Heart right ventricle (tissue), 16 donors: Measurements from ENCODE around the gene PKNOX2. TPM values are rescaled to one million over a fixed set of nuclear protein-coding genes. Genes with fewer than 3 reads are reported as not detected.

ENCODE experiments used
- ATAC-seq, 8 donors: fragments of 200-7000 bp; cut with Tn5 transposase; one replicate each; pipeline ENCODE4 v1.9.1; 2020; ENCODE audit warnings: mild to moderate bottlenecking in 8 of 8, moderate library complexity in 8 of 8, moderate number of reproducible peaks in 1 of 8
- DNase-seq, 2 donors: peaks; one replicate each; pipeline ENCODE4 v3.0.0-alpha.2; 2020
- H3K27ac ChIP-seq, 10 donors: fragments of 200-600 bp; sonication (generic) in 2 of 10; one replicate each; pipeline versions ENCODE4 v1.5.0 to v1.8.0; 2020 to 2022; ENCODE audit warnings: mild to moderate bottlenecking in 3 of 10
- H3K27me3 ChIP-seq, 7 donors: fragments of 200-600 bp; one replicate each; pipeline ENCODE4 v1.8.0; 2021 to 2022; ENCODE audit warnings: mild to moderate bottlenecking in 2 of 7
- H3K36me3 ChIP-seq, 9 donors: fragments of 200-600 bp; sonication (generic) in 1 of 9; one replicate each; pipeline versions ENCODE4 v1.5.0 to v1.8.0; 2020 to 2022; ENCODE audit warnings: mild to moderate bottlenecking in 2 of 9
- H3K4me1 ChIP-seq, 9 donors: fragments of 200-600 bp; sonication (generic) in 1 of 9; one replicate each; pipeline versions ENCODE4 v1.5.0 to v1.8.0; 2020 to 2022; ENCODE audit warnings: mild to moderate bottlenecking in 4 of 9
- H3K4me3 ChIP-seq, 10 donors: fragments of 200-600 bp; sonication (generic) in 2 of 10; one replicate each; pipeline versions ENCODE4 v1.5.0 to v1.8.0; 2020 to 2022; ENCODE audit warnings: mild to moderate bottlenecking in 7 of 10, moderate library complexity in 2 of 10
- H3K9me3 ChIP-seq, 11 donors: fragments of 200-600 bp in 10 of 11; sonication (generic) in 2 of 11; one replicate each; pipeline versions ENCODE4 v1.5.0 to v1.8.0; 2013 to 2022; ENCODE audit warnings: mild to moderate bottlenecking in 2 of 11, control low read depth in 1 of 11, moderate library complexity in 1 of 11
- CTCF ChIP-seq, 9 donors: fragments of 200-600 bp; sonication (generic) in 2 of 9; IDR thresholded peaks; one replicate each; pipeline versions ENCODE4 v1.5.0 to v1.8.0; 2021 to 2022; ENCODE audit warnings: antibody characterized with exemption in 9 of 9, mild to moderate bottlenecking in 5 of 9, moderate library complexity in 1 of 9
- WGBS, 2 donors: extraction: QIAGEN DNeasy Blood & Tissue Kit; methylation state at CpG; one replicate each; pipeline ENCODE4 v1.1.7; 2013; ENCODE audit warnings: inconsistent platforms in 1 of 2; 5-methylcytosine and 5-hydroxymethylcytosine counted together
- intact Hi-C, 10 donors: fragments of 100-400 bp; cut with DNase I; formaldehyde crosslinking; loops; one replicate each; pipeline versions ENCODE4 v1.11.1 to v1.14.2; 2022
- polyA plus RNA-seq, 2 donors: library from polyadenylated mRNA; stranded (reverse); fragments of 200-250 nt; gene quantifications; one replicate each; pipeline ENCODE4 v1.2.3, GENCODE V29; 2013
- total RNA-seq, 10 donors: library from RNA; stranded (reverse); fragmentation: NEBNext Ultra II Directional in 3 of 10; extraction: Animal tissue kit (Norgen Biotek cat#: 25700) in 3 of 10; gene quantifications; one replicate each; pipeline versions ENCODE4 v1.2.1 to v1.2.4, GENCODE V29; 2021 to 2023
- donor health status: Arrhythmogenic right ventricular cardiomyopathy.
- donor health status: ischemic (EF 13 %, LVEDD 7.1; RV severe dilation, severe dysfunction).
- donor health status: healthy with polysubstance abuse.
- donor health status: DM: no; HTN: yes; CAD: no.
- donor health status: DM: no; HTN: no; CAD: no.
- donor health status: ischemic (EF 25% LVEDD 6.9; RV normal size, moderate dysfunction).
- donor health status: ischemic (EF 25% LVEDD 5.7; RV mildly dilated, moderate dysfunction).
- donor health status: healthy.
- donor health status: DM: yes; HTN: yes; CAD: no.
- donor health status: Ischemic cardiomyopathy.
- donor health status: ischemic (EF 35%, LVEDD 5.7; RV mildly dilated, moderate dysfunction).
- donor health status: nonischemic (EF 11% LVEDD 7.7; RV severe dilation, severe dysfunction).
- donor health status: DM: yes; HTN: yes; CAD: no.
- donor health status: PGD.
- donor health status: ischemic (EF 29% LVEDD 5.4; RV normal size, mild dysfunction).
- donor health status: nonischemic (EF 23%, LVEDD 6.1; RV moderate dilation, normal function).

Gene PKNOX2
- total and polyA plus RNA-seq, 12 donors = 2.5 to 5.8 (median 4.5) TPM

DNA sequence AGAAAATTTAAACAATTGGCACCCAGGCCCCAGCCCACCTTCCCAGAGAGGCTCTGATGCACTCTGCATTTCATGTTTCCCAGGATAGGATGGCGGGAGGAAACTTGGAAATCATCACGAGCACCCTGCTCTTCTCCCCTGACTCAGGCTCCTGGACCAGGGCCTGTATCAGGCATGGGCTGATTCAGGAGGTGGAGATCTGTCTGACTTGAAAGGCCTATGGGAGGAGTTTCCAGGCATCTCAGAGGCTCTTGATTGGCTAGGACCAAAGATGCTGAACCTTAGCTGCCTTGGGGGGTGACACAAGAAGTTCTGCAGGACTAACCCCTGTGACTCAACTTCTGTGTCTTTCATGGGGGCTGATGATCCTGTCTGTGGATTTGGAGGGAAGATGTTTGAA, 106.2 kb downstream of the PKNOX2 start:
- ATAC-seq (peak in 2 of 8 donors; percentile 10 to 64), DNase-seq (no peak)
- no peaks in the 10 kb centered on the region for H3K36me3 ChIP-seq
- peak overlapping the region in 2 of 10 donors; percentile 22 to 64 for H3K27ac ChIP-seq
- no peaks in the 10 kb centered on the region for H3K9me3 ChIP-seq
- H3K27me3 ChIP-seq = no peaks in the 10 kb centered on the region
- no peak overlapping the region for H3K4me3 ChIP-seq
- TF ChIP-seq CTCF (IDR thresholded peaks at IDR 0.05) = no peak
- intact Hi-C loops = no loop called here
- WGBS, 2 donors = 82 to 91% methylated on average over 2 of the region's 2 CpGs
- peaks cover 0 to 13% (median 0%) of the 10 kb centered on the region in 9 donors for H3K4me1 ChIP-seq

- H3K27ac ChIP-seq = peak overlapping the region in 2 of 10 donors; percentile 22 to 64
- peak in 5 of 8 donors; percentile 2 to 32 (median 23) for ATAC-seq
- H3K4me1 ChIP-seq = peaks cover 0 to 13% (median 0%) of the 10 kb centered on the region in 9 donors
- 66 to 76% methylated on average over 6 of the region's 6 CpGs for WGBS, 2 donors
- intact Hi-C loops = no loop called here
- H3K27me3 ChIP-seq = no peaks in the 10 kb centered on the region
- DNase-seq = no peak
- H3K4me3 ChIP-seq = no peak overlapping the region
- no peak for TF ChIP-seq CTCF (IDR thresholded peaks at IDR 0.05)
- H3K9me3 ChIP-seq = no peaks in the 10 kb centered on the region
- no peaks in the 10 kb centered on the region for H3K36me3 ChIP-seq
These were observed 107.0 kb downstream of the PKNOX2 start for GRCh38 chr11:125271483-125272091.

- Histone ChIP-seq H3K9me3 (no peaks in the 10 kb centered on the region), H3K36me3 (no peaks in the 10 kb centered on the region), H3K27ac (peak overlapping the region in 1 of 10 donors; percentile 1), H3K27me3 (no peaks in the 10 kb centered on the region), H3K4me3 (no peak overlapping the region), H3K4me1 (peaks cover 0 to 13% (median 0%) of the 10 kb centered on the region in 9 donors)
- TF ChIP-seq CTCF (IDR thresholded peaks at IDR 0.05) = no peak
- intact Hi-C loops = no loop called here
- ATAC-seq (peak in 1 of 8 donors; percentile 12), DNase-seq (no peak)
- 69 to 71% methylated on average over 3 of the region's 3 CpGs for WGBS, 2 donors
These were observed 107.5 kb downstream of the PKNOX2 start for GRCh38 chr11:125272092-125272491.

- WGBS, 2 donors = 84 to 88% methylated on average over 10 of the region's 10 CpGs
- Histone ChIP-seq H3K27ac (peak overlapping the region in 3 of 10 donors; percentile 1 to 29 (median 10)), H3K9me3 (no peaks in the 10 kb centered on the region), H3K36me3 (no peaks in the 10 kb centered on the region), H3K4me3 (no peak overlapping the region), H3K27me3 (no peaks in the 10 kb centered on the region), H3K4me1 (peaks cover 0 to 13% (median 0%) of the 10 kb centered on the region in 9 donors)
- no peak for ATAC-seq
- no peak for TF ChIP-seq CTCF (IDR thresholded peaks at IDR 0.05)
- intact Hi-C loops = no loop called here
- no peak for DNase-seq
These were observed 108.3 kb downstream of the PKNOX2 start for GRCh38 chr11:125272821-125273220.
